Measurements from ENCODE around the gene REPIN1. TPM values are rescaled to one million over a fixed set of nuclear protein-coding genes. Genes with fewer than 3 reads are reported as not detected.

REPIN1 gene
- total and polyA plus RNA-seq, 7 donors = 50.9 to 131 (median 56.5) TPM

GRCh38 chr7:150372271-150373048 is 3.8 kb downstream of the REPIN1 start:
- no peaks in the 10 kb centered on the region for H3K27me3 ChIP-seq
- TF ChIP-seq POLR2A (IDR thresholded peaks at IDR 0.05) = no peak
- TF ChIP-seq CTCF (IDR thresholded peaks at IDR 0.05) = no peak
- no peak for TF ChIP-seq EP300 (IDR thresholded peaks at IDR 0.05)
- TF ChIP-seq POLR2AphosphoS5 (IDR thresholded peaks at IDR 0.05) = no peak
- H3K4me1 ChIP-seq = peaks cover 0 to 49% (median 39%) of the 10 kb centered on the region in 4 donors
- no peaks in the 10 kb centered on the region for H3K9me3 ChIP-seq
- DNase-seq = peak; percentile 62
- intact Hi-C loops (cut with DNase I) = loop anchor here (10.0 kb wide), 1 partner anchor 592 kb away; no protein-coding TSS in a partner anchor
- WGBS, 2 donors = 17 to 73% methylated on average over 79 of the region's 79 CpGs
- peak overlapping the region in 1 of 4 donors; percentile 26 for H3K27ac ChIP-seq
- no peak overlapping the region for H3K4me3 ChIP-seq
- peaks cover 0 to 47% (median 19%) of the 10 kb centered on the region in 4 donors for H3K36me3 ChIP-seq

GRCh38 chr7:150373049-150373801 is 4.6 kb downstream of the REPIN1 start:
- H3K9me3 ChIP-seq = no peaks in the 10 kb centered on the region
- H3K27ac ChIP-seq = peak overlapping the region in 2 of 4 donors; percentile 26 to 37

GRCh38 chr7:150374026-150374425 is 5.4 kb downstream of the REPIN1 start:
- TF ChIP-seq CTCF (IDR thresholded peaks at IDR 0.05) (no peak), EP300 (IDR thresholded peaks at IDR 0.05) (no peak), POLR2AphosphoS5 (IDR thresholded peaks at IDR 0.05) (no peak), POLR2A (IDR thresholded peaks at IDR 0.05) (no peak)
- Histone ChIP-seq H3K27me3 (no peaks in the 10 kb centered on the region), H3K27ac (peak overlapping the region in 2 of 4 donors; percentile 26 to 37), H3K4me3 (no peak overlapping the region), H3K36me3 (peaks cover 0 to 47% (median 19%) of the 10 kb centered on the region in 4 donors), H3K9me3 (no peaks in the 10 kb centered on the region), H3K4me1 (peaks cover 0 to 48% (median 43%) of the 10 kb centered on the region in 4 donors)
- 18 to 70% methylated on average over 4 of the region's 4 CpGs for WGBS, 2 donors
- intact Hi-C loops (cut with DNase I) = loop anchor here (10.0 kb wide), 1 partner anchor 591 kb away; no protein-coding TSS in a partner anchor
- peak; percentile 58 for DNase-seq

More at GRCh38 chr7:150373049-150373801, 4.6 kb downstream of the REPIN1 start:
- TF ChIP-seq POLR2AphosphoS5 (IDR thresholded peaks at IDR 0.05) (no peak), EP300 (IDR thresholded peaks at IDR 0.05) (no peak), POLR2A (IDR thresholded peaks at IDR 0.05) (no peak), CTCF (IDR thresholded peaks at IDR 0.05) (no peak)
- no peak overlapping the region for H3K4me3 ChIP-seq
- intact Hi-C loops (cut with DNase I) = loop anchor here (10.0 kb wide), 1 partner anchor 592 kb away; no protein-coding TSS in a partner anchor
- peak; percentile 60 for DNase-seq
- H3K4me1 ChIP-seq = peaks cover 0 to 46% (median 40%) of the 10 kb centered on the region in 4 donors
- WGBS, 2 donors = 17 to 60% methylated on average over 21 of the region's 21 CpGs
- H3K27me3 ChIP-seq = no peaks in the 10 kb centered on the region
- H3K36me3 ChIP-seq = peaks cover 0 to 47% (median 19%) of the 10 kb centered on the region in 4 donors

GRCh38 chr7:150374472-150374871 is 5.8 kb downstream of the REPIN1 start:
- Histone ChIP-seq H3K27ac (peak overlapping the region in 2 of 4 donors; percentile 26 to 37), H3K36me3 (peaks cover 0 to 47% (median 19%) of the 10 kb centered on the region in 4 donors), H3K9me3 (no peaks in the 10 kb centered on the region), H3K4me1 (peaks cover 0 to 47% (median 41%) of the 10 kb centered on the region in 4 donors), H3K4me3 (no peak overlapping the region), H3K27me3 (no peaks in the 10 kb centered on the region)
- intact Hi-C loops (cut with DNase I) = loop anchor here (10.0 kb wide), 1 partner anchor 590 kb away; no protein-coding TSS in a partner anchor
- no peak for TF ChIP-seq POLR2A (IDR thresholded peaks at IDR 0.05)
- no peak for TF ChIP-seq EP300 (IDR thresholded peaks at IDR 0.05)
- TF ChIP-seq POLR2AphosphoS5 (IDR thresholded peaks at IDR 0.05) = no peak
- no peak for TF ChIP-seq CTCF (IDR thresholded peaks at IDR 0.05)
- 23 to 79% methylated on average over 5 of the region's 5 CpGs for WGBS, 2 donors
- no peak for DNase-seq

Measured in sigmoid colon (tissue), 7 donors.